Adrenal gland (tissue), 12 donors: ENCODE measurements around the gene CMIP. TPM values are rescaled to one million over a fixed set of nuclear protein-coding genes. Genes with fewer than 3 reads are reported as not detected.

Experiments used
- DNase-seq, 7 donors: peaks; one replicate each; pipeline ENCODE4 v3.0.0-alpha.2; 2019 to 2020
- H3K27ac ChIP-seq, 5 donors: fragments of 200-600 bp; sonication (generic) in 4 of 5; 1 replicate in 3 of 5; 2 replicates in 2 of 5; pipeline versions ENCODE4 v1.5.1 to v1.8.0; 2016 to 2020; ENCODE audit warnings: mild to moderate bottlenecking in 1 of 5
- H3K27me3 ChIP-seq: fragments of 200-600 bp; 2 replicates; pipeline ENCODE4 v1.8.0; 2021
- H3K36me3 ChIP-seq, 2 donors: fragments of 200-600 bp; replicated peaks in 1 of 2; 1 replicate in 1 of 2; 2 replicates in 1 of 2; pipeline versions ENCODE4 v1.5.1 to v1.8.0; 2018 to 2022
- H3K4me1 ChIP-seq, 2 donors: fragments of 200-600 bp; replicated peaks in 1 of 2; 1 replicate in 1 of 2; 2 replicates in 1 of 2; pipeline versions ENCODE4 v1.5.1 to v1.8.0; 2018 to 2021
- H3K4me3 ChIP-seq, 4 donors: fragments of 200-600 bp; sonication (generic) in 3 of 4; one replicate each; pipeline ENCODE4 v1.5.1; 2016 to 2018
- H3K9me3 ChIP-seq, 3 donors: fragments of 200-600 bp; sonication (generic) in 1 of 3; replicated peaks in 1 of 3; 1 replicate in 2 of 3; 2 replicates in 1 of 3; pipeline versions ENCODE4 v1.5.1 to v1.8.0; 2016 to 2021
- CTCF ChIP-seq, 6 experiments: fragments of 450-650 bp in 4 of 6; fragments of 200-600 bp in 2 of 6; sonication (generic) in 1 of 6; IDR thresholded peaks; 1 replicate in 5 of 6; 2 replicates in 1 of 6; pipeline versions ENCODE4 v1.5.1 to v1.8.0; 2016 to 2021; ENCODE audit warnings: antibody characterized with exemption in 6 of 6, mild to moderate bottlenecking in 2 of 6, moderate library complexity in 1 of 6
- POLR2A ChIP-seq, 2 donors: fragments of 450-650 bp; IDR thresholded peaks; one replicate each; pipeline ENCODE4 v1.6.1; 2017; ENCODE audit warnings: antibody characterized with exemption in 2 of 2, mild to moderate bottlenecking in 2 of 2, moderate library complexity in 1 of 2
- WGBS, 4 donors: extraction: QIAGEN DNeasy Blood & Tissue Kit in 2 of 4; methylation state at CpG; one replicate each; pipeline versions ENCODE4 v1.1.5 to v1.1.7; 2013 to 2017; 5-methylcytosine and 5-hydroxymethylcytosine counted together
- intact Hi-C, 2 donors: fragments of 100-400 bp; cut with DNase I; formaldehyde crosslinking; loops; one replicate each; pipeline versions ENCODE4 v1.14.1 to v1.15.0; 2022 to 2023
- polyA plus RNA-seq, 3 donors: library from polyadenylated mRNA; stranded (reverse); fragments of 200-250 nt in 2 of 3; fragments of 350-450 nt in 1 of 3; fragmentation: Illumina TruSeq in 1 of 3; extraction: RNeasy Lipid Tissue Mini Kit (QIAGEN cat#74804) in 1 of 3; gene quantifications; one replicate each; pipeline ENCODE4 v1.2.3, GENCODE V29; 2013 to 2014
- total RNA-seq, 9 donors: library from RNA; depleted of rRNA in 4 of 9; stranded (reverse); fragments of >200 nt in 4 of 9; fragments of 120-200 nt in 1 of 9; fragmentation: NEBNext Ultra II Directional in 1 of 9; extraction: Animal tissue kit (Norgen Biotek cat#: 25700) in 1 of 9; gene quantifications; one replicate each; pipeline versions ENCODE4 v1.1.0 to v1.2.4, GENCODE V29; 2013 to 2023
- donor health status: healthy with polysubstance abuse.
- donor health status: Bipolar disorder and iron deficiency.
- donor health status: DM: yes; HTN: yes; CAD: no.
- donor health status: DM: no; HTN: no; CAD: no.
- donor health status: DM: no; HTN: no; CAD: no.
- donor health status: DM: yes; HTN: yes; CAD: no.

The CMIP gene
- total and polyA plus RNA-seq, 12 donors: 8.1 to 87.9 (median 42.5) TPM

DNA sequence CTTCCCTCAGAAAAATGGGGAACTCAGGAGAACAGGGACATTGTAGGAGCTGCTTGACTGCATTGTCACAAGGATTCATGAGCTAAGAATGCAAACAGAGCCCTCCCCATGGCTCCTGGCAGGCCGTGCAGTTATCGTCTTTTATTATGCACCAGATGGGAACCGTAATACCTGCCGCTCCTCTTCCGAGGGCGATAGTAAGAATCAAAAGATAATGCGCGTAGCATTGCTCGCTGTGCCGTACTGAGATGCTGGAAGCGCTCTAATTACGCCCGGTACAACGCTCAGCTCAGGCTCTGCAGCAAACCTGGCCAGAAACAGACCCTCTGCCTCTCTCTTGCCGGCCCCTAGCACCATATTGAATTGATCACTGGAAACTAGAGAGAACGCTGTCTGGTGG is 247.4 kb downstream of the CMIP start:
- Histone ChIP-seq H3K27me3 (no peaks in the 10 kb centered on the region), H3K9me3 (no peaks in the 10 kb centered on the region), H3K36me3 (peaks cover 0 to 34% of the 10 kb centered on the region in 2 donors), H3K27ac (no peak overlapping the region), H3K4me3 (no peak overlapping the region), H3K4me1 (peaks cover 0 to 12% of the 10 kb centered on the region in 2 donors)
- WGBS, 4 donors: 93 to 98% (median 96%) methylated on average over 16 of the region's 16 CpGs
- intact Hi-C loops: loop anchor here in 1 of 2 donors (10.0 kb wide), 1 partner anchor 287 kb away; no protein-coding TSS in a partner anchor
- no peak for DNase-seq
- no peak for TF ChIP-seq POLR2A (IDR thresholded peaks at IDR 0.05)
- TF ChIP-seq CTCF (IDR thresholded peaks at IDR 0.05): no peak

DNA sequence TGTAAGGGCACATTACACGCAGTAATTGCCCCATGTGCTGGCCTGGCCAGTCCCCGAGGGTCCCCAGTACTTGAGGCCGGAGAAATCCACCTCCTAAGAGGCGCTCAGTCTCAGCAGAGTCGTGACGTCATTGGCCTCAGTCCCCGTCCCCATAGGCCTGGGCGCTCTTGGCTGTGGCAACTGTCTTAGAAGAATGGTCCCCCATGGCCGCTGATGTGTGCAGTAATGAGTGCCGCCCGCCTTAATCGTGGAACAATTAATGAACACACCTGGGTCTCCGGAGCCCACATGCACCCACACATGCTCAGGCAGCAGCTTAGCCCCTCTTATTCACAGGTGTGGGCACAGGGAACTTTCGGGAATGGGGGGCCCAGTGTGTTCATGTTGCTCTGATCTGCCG is 248.0 kb downstream of the CMIP start:
- Histone ChIP-seq H3K27ac (no peak overlapping the region), H3K27me3 (no peaks in the 10 kb centered on the region), H3K4me3 (no peak overlapping the region), H3K4me1 (peaks cover 0 to 17% of the 10 kb centered on the region in 2 donors), H3K9me3 (no peaks in the 10 kb centered on the region), H3K36me3 (peaks cover 0 to 39% of the 10 kb centered on the region in 2 donors)
- TF ChIP-seq POLR2A (IDR thresholded peaks at IDR 0.05) (no peak), CTCF (IDR thresholded peaks at IDR 0.05) (no peak)
- WGBS, 4 donors: 95 to 98% (median 97%) methylated on average over 8 to 15 of the region's 15 CpGs
- intact Hi-C loops: loop anchor here in 1 of 2 donors (10.0 kb wide), 1 partner anchor 288 kb away; no protein-coding TSS in a partner anchor
- DNase-seq: no peak

- intact Hi-C loops: loop anchor here in 1 of 2 donors (10.0 kb wide), 1 partner anchor 288 kb away; no protein-coding TSS in a partner anchor
- 88 to 94% (median 91%) methylated on average over 24 to 28 of the region's 28 CpGs for WGBS, 4 donors
- peaks cover 0 to 17% of the 10 kb centered on the region in 2 donors for H3K4me1 ChIP-seq
- H3K9me3 ChIP-seq: no peaks in the 10 kb centered on the region
- TF ChIP-seq POLR2A (IDR thresholded peaks at IDR 0.05) (no peak), CTCF (IDR thresholded peaks at IDR 0.05) (no peak)
- H3K36me3 ChIP-seq: peaks cover 0 to 43% of the 10 kb centered on the region in 2 donors
- no peak for DNase-seq
- H3K4me3 ChIP-seq: no peak overlapping the region
- no peak overlapping the region for H3K27ac ChIP-seq
- H3K27me3 ChIP-seq: no peaks in the 10 kb centered on the region
Measured at GRCh38 chr16:81693041-81693743, 248.6 kb downstream of the CMIP start.

GRCh38 chr16:81693744-81694303 is 249.2 kb downstream of the CMIP start:
- WGBS, 4 donors: 82 to 97% (median 94%) methylated on average over 6 to 9 of the region's 9 CpGs
- H3K36me3 ChIP-seq: peaks cover 0 to 48% of the 10 kb centered on the region in 2 donors
- intact Hi-C loops: loop anchor here in 1 of 2 donors (10.0 kb wide), 1 partner anchor 289 kb away; no protein-coding TSS in a partner anchor
- H3K4me3 ChIP-seq: no peak overlapping the region
- peaks cover 0 to 17% of the 10 kb centered on the region in 2 donors for H3K4me1 ChIP-seq
- H3K27me3 ChIP-seq: no peaks in the 10 kb centered on the region
- TF ChIP-seq CTCF (IDR thresholded peaks at IDR 0.05) (no peak), POLR2A (IDR thresholded peaks at IDR 0.05) (no peak)
- H3K9me3 ChIP-seq: no peaks in the 10 kb centered on the region
- no peak overlapping the region for H3K27ac ChIP-seq
- no peak for DNase-seq
